HAP-1 (cell line): ENCODE results near the gene TTC17.

Experiments
- DNase-seq, 2 experiments: peaks; one replicate each; pipeline ENCODE4 v3.0.0-alpha.2; 2016 to 2020; ENCODE audit warnings: low spot score in 2 of 2
- H3K27me3 ChIP-seq: fragments of 250-450 bp; sonication (Bioruptor Pico); 2 replicates; pipeline ENCODE4 v1.5.1; 2020; ENCODE audit warnings: low read depth, mild to moderate bottlenecking, moderate library complexity
- H3K36me3 ChIP-seq: fragments of 250-450 bp; sonication (Bioruptor Pico); replicated peaks from 2 replicates; pipeline ENCODE4 v1.5.1; 2020; ENCODE audit warnings: mild to moderate bottlenecking
- H3K4me1 ChIP-seq: fragments of 250-450 bp; sonication (Bioruptor Pico); 2 replicates; pipeline ENCODE4 v1.5.1; 2020; ENCODE audit warnings: mild to moderate bottlenecking
- H3K4me3 ChIP-seq: fragments of 250-450 bp; sonication (Bioruptor Pico); 2 replicates; pipeline ENCODE4 v1.5.1; 2020; ENCODE audit warnings: mild to moderate bottlenecking, moderate library complexity
- H3K9me3 ChIP-seq: fragments of 250-450 bp; sonication (Bioruptor Pico); 2 replicates; pipeline ENCODE4 v1.5.1; 2020; ENCODE audit warnings: mild to moderate bottlenecking, moderate library complexity
- in situ Hi-C: fragments of 300-500 bp; cut with MboI; formaldehyde crosslinking; loops from 3 replicates; pipeline ENCODE4 v1.14.3; 2020; ENCODE audit warnings: low sequenced_read_pairs, inconsistent platforms, mixed read lengths

TTC17 gene

GRCh38 chr11:43504316-43504950 lies 145.7 kb downstream of the TTC17 start:
- H3K4me1 ChIP-seq: no peaks in the 10 kb centered on the region
- DNase-seq: peak in 1 of 2 experiments; percentile 12
- no peaks in the 10 kb centered on the region for H3K9me3 ChIP-seq
- H3K4me3 ChIP-seq: no peak overlapping the region
- 0 out of 2 replicates have a peak, but pooled peaks cover 3% of the 10 kb centered on the region for H3K27me3 ChIP-seq
- in situ Hi-C loops: no loop called here
- H3K36me3 ChIP-seq: no peaks in the 10 kb centered on the region

GRCh38 chr11:43505171-43505570 lies 146.5 kb downstream of the TTC17 start:
- Histone ChIP-seq H3K4me1 (no peaks in the 10 kb centered on the region), H3K9me3 (no peaks in the 10 kb centered on the region), H3K4me3 (no peak overlapping the region), H3K36me3 (no peaks in the 10 kb centered on the region), H3K27me3 (0 out of 2 replicates have a peak, but pooled peaks cover 3% of the 10 kb centered on the region)
- DNase-seq: no peak
- in situ Hi-C loops: no loop called here

GRCh38 chr11:43507171-43507570 lies 148.5 kb downstream of the TTC17 start:
- Histone ChIP-seq H3K27me3 (no peaks in the 10 kb centered on the region), H3K4me1 (no peaks in the 10 kb centered on the region), H3K36me3 (no peaks in the 10 kb centered on the region), H3K9me3 (no peaks in the 10 kb centered on the region), H3K4me3 (no peak overlapping the region)
- no peak for DNase-seq
- in situ Hi-C loops: no loop called here

GRCh38 chr11:43508511-43508918 lies 149.8 kb downstream of the TTC17 start:
- Histone ChIP-seq H3K9me3 (peaks cover 2% of the 10 kb centered on the region; the same call in 1 of the 2 replicates), H3K4me3 (no peak overlapping the region), H3K27me3 (no peaks in the 10 kb centered on the region), H3K4me1 (no peaks in the 10 kb centered on the region), H3K36me3 (no peaks in the 10 kb centered on the region)
- in situ Hi-C loops: no loop called here
- DNase-seq: no peak

- no peak for DNase-seq
- no peaks in the 10 kb centered on the region for H3K36me3 ChIP-seq
- in situ Hi-C loops: no loop called here
- no peaks in the 10 kb centered on the region for H3K27me3 ChIP-seq
- H3K4me3 ChIP-seq: no peak overlapping the region
- no peaks in the 10 kb centered on the region for H3K4me1 ChIP-seq
- H3K9me3 ChIP-seq: peaks cover 2% of the 10 kb centered on the region; the same call in 1 of the 2 replicates
Measured at GRCh38 chr11:43511959-43512358, 153.2 kb downstream of the TTC17 start.

- peak in 1 of 2 experiments; percentile 18 for DNase-seq
- Histone ChIP-seq H3K4me1 (no peaks in the 10 kb centered on the region), H3K9me3 (peaks cover 2% of the 10 kb centered on the region; the same call in 1 of the 2 replicates), H3K36me3 (no peaks in the 10 kb centered on the region), H3K27me3 (no peaks in the 10 kb centered on the region), H3K4me3 (no peak overlapping the region)
- in situ Hi-C loops: no loop called here
Measured at GRCh38 chr11:43515090-43515489, 156.4 kb downstream of the TTC17 start.

- H3K4me3 ChIP-seq: no peak overlapping the region
- DNase-seq: peak in 1 of 2 experiments; percentile 55
- H3K27me3 ChIP-seq: no peaks in the 10 kb centered on the region
- peaks cover 5% of the 10 kb centered on the region; the same call in 1 of the 2 replicates for H3K9me3 ChIP-seq
- no peaks in the 10 kb centered on the region for H3K4me1 ChIP-seq
- H3K36me3 ChIP-seq: no peaks in the 10 kb centered on the region
- in situ Hi-C loops: no loop called here
Measured at GRCh38 chr11:43516316-43516850, 157.7 kb downstream of the TTC17 start.

GRCh38 chr11:43517518-43517917 lies 158.8 kb downstream of the TTC17 start:
- Histone ChIP-seq H3K36me3 (no peaks in the 10 kb centered on the region), H3K4me3 (no peak overlapping the region), H3K9me3 (peaks cover 3% of the 10 kb centered on the region; the same call in 1 of the 2 replicates), H3K27me3 (no peaks in the 10 kb centered on the region), H3K4me1 (no peaks in the 10 kb centered on the region)
- in situ Hi-C loops: no loop called here
- DNase-seq: no peak

- Histone ChIP-seq H3K4me3 (no peak overlapping the region), H3K4me1 (no peaks in the 10 kb centered on the region), H3K36me3 (no peaks in the 10 kb centered on the region), H3K27me3 (no peaks in the 10 kb centered on the region), H3K9me3 (0 out of 2 replicates have a peak, but pooled peaks cover 2% of the 10 kb centered on the region)
- in situ Hi-C loops: no loop called here
- no peak for DNase-seq
Measured at GRCh38 chr11:43518408-43519160, 159.9 kb downstream of the TTC17 start.

GRCh38 chr11:43521471-43521870 lies 162.8 kb downstream of the TTC17 start:
- Histone ChIP-seq H3K36me3 (no peaks in the 10 kb centered on the region), H3K9me3 (0 out of 2 replicates have a peak, but pooled peaks cover 2% of the 10 kb centered on the region), H3K4me3 (no peak overlapping the region), H3K4me1 (no peaks in the 10 kb centered on the region), H3K27me3 (peaks cover 6% of the 10 kb centered on the region; the same call in 1 of the 2 replicates)
- in situ Hi-C loops: no loop called here
- DNase-seq: no peak

GRCh38 chr11:43523632-43524031 lies 164.9 kb downstream of the TTC17 start:
- Histone ChIP-seq H3K36me3 (no peaks in the 10 kb centered on the region), H3K27me3 (peaks cover 6% of the 10 kb centered on the region; the same call in 1 of the 2 replicates), H3K9me3 (0 out of 2 replicates have a peak, but pooled peaks cover 2% of the 10 kb centered on the region), H3K4me3 (no peak overlapping the region), H3K4me1 (no peaks in the 10 kb centered on the region)
- DNase-seq: no peak
- in situ Hi-C loops: no loop called here

- Histone ChIP-seq H3K9me3 (no peaks in the 10 kb centered on the region; the same call in 1 of the 2 replicates), H3K4me3 (no peak overlapping the region), H3K27me3 (peaks cover 6% of the 10 kb centered on the region), H3K4me1 (no peaks in the 10 kb centered on the region), H3K36me3 (no peaks in the 10 kb centered on the region)
- no peak for DNase-seq
- in situ Hi-C loops: no loop called here
Measured at GRCh38 chr11:43532041-43532440, 173.3 kb downstream of the TTC17 start.

GRCh38 chr11:43537833-43538615 lies 179.3 kb downstream of the TTC17 start:
- H3K36me3 ChIP-seq: no peaks in the 10 kb centered on the region
- peaks cover 2% of the 10 kb centered on the region; the same call in 1 of the 2 replicates for H3K9me3 ChIP-seq
- peaks cover 6% of the 10 kb centered on the region for H3K27me3 ChIP-seq
- DNase-seq: no peak
- in situ Hi-C loops: no loop called here
- H3K4me1 ChIP-seq: no peaks in the 10 kb centered on the region
- no peak overlapping the region for H3K4me3 ChIP-seq
